Dedifferentiated amniotic fluid mesenchymal stem cell (primary cell): Measurements from ENCODE around the gene RNU6-9.

Experiments used
- DNase-seq: peaks from one replicate; pipeline ENCODE4 v3.0.0-alpha.2; 2016; ENCODE audit errors: extremely low spot score

RNU6-9 gene

DNA sequence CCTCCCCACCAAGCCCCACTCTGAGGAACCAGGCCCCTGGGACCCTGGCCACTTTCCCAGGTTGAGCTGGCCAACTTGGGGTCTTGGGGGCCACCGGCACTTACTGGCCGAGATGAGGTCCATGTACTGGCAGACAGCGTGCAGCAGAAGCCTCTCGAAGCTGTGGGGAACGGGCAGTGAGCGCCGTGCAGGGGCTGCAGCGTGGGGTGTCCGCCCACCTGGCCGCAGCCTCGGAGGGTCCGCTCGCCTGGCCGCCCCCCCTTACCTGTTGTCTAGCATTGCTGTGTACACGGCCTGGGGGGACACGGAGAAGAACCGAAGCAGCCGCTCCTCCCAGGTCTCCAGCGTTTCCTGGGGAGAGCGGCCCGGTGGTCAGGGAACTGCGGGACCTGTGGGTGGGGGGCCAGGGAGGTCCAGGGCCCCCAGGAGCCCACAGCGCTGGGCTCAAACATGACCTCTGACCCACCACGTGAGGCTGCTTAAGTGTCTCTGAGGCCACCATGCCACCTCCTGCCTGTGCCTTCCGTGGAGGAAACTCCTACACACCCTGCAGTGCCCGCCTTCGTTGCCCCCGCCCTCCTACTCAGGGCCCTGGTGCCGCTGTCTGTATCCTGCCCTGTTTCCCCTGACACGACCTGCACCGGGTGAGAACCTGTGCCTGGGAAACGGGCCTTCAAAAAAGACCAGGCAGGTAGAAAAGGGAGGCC is 6.2 kb downstream of the RNU6-9 start:
- no peak for DNase-seq

DNA sequence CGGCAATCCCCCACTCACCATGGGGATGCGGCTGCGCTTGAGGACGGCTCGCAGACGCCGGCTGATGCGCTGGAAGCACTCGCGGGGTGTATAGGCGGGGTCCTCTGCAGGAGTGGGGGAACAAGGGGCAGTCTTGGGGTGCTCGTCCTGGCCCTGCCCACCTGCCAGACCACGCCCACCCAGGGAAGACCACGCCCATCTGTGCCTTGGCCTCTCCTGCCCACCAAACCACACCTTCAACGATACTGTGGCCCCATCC is 6.7 kb downstream of the RNU6-9 start:
- no peak for DNase-seq

DNA sequence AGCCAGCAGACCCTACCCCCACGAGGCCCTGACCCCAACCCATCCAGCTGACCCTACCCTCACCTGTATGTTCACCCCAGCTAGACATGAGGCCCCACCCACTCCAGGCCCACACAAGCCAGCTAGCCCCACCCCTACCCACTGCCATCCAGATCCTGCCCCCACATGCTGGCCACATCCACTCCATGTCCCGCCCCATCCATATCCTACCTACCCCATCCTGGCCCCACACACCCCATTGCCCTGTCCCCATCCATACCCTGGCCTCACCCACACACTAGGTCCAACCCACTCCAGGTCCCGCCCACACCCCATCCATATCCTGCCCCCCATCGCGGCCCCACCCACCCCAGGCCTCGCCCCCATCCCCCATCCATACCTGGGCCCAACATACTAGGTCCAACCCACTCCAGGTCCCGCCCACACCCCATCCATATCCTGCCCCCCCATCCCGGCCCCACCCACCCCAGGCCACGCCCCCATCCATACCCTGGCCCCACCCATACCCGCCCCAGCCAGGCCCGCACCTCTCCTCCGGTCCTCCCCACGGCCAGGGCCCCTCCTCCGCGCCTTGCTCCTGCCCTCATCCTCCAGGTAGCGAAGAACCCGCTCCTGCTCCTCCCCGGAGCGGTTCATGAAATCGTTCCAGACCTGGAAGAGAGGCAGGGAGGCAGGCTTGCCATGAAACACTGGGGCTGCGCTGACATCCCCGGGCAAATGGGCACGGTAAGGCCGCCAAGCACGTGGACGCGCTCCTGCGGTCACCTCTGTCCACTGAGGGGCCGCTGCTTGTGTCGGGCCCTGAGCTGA is 7.2 kb downstream of the RNU6-9 start:
- DNase-seq = no peak

DNA sequence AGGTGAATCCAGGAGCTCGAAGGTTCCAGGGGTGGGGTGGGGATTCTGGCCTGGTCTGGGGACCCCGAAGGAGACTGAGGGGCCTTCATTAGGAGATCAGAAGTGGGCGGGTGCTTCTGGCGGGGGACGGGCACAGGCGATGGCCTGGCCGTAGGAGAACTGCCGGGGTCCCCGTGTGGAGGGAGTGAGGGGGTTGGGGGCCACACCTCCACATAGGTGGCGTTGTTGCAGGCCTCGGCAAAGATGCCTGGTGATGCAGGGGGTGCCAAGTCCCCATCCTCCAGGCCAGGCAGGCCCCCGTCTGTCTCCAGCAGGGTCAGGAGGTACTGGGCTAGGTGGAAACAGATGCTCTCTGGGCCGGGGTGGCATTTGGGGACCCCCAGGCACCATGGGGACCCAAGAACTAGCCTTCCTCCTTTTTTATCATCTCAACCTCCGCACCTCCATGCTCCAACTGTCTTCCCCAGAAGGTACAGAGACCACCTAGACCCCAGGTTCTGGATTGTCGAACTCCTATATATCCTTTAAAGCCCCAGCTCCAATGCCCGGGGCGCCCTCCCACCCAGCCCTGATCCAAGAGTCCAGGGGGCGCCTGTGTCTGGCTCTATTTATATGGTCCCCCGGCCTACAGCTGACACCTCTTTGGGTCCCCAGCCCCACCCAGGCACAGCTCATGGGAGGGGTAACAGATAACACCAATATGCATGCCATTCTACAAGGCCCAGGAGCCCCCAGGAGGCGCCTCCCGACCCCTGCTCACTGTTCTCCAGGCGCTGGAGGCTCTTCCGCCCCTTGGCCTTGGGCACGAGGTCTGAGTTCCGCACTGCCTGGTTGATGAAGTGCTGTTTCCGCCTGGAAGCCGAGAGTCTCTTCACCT is 8.2 kb downstream of the RNU6-9 start:
- no peak for DNase-seq

DNA sequence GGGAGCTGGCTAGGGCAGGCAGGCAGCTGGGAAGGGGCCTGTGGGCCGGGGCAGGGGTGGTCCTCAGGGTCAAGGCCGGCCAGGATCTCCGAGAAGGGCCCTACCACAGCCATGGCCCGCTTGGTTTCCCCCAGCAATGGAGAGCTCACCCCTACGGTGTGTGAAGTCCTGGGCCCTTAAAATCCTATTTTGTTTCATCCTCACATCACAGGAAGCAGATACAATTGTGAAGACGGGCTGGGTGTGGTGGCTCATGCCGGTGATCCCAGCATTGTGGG is 8.7 kb downstream of the RNU6-9 start:
- DNase-seq = no peak

DNA sequence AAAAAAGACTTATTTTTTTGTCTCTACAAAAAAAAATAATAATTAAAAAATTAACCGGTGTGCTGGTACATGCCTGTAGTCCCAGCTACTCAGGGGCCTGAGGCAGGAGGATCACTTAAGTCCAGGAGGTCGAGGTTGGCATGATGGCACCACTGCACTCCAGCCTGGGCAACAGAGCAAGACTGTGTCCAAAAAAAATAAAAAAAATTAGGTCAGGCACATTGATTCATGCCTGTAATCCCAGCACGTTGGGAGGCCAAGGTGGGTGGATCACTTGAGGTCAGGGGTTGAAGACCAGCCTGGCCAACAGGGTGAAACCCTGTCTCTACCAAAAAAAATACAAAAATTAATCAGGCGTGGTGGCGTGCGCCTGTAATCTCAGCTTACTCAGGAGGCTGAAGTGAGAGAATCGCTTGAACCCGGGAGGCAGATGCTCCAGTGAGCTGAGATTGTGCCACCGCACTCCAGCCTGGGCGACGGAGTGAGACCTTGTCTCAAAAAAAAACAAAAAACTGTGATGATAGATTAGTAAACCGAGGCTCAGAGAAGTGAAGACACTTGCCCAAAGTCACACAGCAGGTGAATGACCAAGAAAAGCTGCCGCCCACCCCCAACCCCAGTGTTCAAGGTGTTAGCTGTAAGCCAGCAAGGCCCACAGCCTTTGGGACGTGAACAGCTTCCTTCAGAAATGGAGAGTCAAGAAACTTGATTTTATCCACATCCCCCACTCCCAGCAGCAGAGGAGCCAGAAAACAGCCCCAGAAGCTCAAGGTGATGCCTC is 9.4 kb downstream of the RNU6-9 start:
- no peak for DNase-seq

DNA sequence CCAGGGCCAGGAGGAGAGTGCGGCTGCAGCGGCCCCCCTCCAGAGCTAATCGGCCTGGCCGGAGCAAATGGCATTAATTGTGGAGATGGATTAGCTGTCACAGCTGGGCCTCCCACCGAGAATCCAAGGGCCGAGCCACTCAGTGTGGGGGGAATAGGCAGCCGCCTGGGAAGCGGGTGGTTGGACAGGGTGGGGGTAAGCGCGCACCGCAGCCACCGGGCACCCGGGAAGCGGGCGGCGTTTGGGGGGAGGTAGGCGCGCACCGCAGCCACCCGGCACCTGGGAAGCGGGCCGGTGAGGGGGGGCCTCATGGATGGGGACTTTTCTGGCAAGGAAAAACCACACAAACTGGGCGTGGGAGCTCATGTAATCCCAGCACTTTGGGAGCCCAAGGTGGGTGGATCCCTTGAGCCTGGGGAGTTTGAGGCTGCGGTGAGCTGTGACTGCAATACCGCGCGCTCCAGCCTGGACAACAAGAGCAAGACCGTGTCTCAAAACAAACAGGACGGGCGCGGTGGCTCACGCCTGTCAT is 10.0 kb downstream of the RNU6-9 start:
- DNase-seq = no peak

DNA sequence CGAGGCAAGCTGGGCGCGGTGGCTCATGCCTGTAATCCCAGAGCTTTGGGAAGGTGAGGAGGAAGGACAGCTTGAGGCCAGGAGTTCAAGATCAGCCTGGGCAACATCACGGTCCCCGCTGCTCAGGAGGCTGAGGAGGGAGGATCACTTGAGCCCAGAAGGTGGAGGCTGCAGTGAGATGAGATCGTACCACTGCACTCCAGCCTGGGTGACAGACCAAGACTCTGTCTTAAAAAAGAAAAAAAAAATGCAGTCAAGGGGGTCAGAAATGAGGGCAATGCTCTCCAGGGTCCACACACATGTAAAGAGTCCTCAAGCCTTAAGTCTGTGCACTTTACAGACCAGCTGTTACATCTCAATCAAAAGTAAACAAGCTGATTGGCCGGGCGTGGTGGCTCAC is 11.3 kb downstream of the RNU6-9 start:
- DNase-seq = no peak

DNA sequence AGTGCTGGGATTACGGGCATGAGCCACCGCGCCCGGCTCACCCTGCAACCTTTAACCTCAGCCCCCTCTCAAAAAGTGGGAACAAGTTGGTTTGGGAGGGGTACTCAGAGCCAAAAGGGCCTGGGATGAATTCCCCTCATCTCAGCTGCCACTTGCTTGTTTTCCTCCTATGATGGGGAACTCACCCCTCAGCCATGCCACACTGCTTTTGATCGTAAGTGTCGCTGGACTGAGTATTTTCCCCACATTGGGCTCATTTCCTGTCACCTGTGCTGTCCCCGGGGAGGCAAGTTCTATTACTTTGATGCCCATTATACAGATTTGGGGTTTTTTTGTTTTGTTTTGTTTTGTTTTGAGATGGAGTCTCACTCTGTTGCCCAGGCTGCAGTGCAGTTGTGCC is 13.2 kb downstream of the RNU6-9 start:
- no peak for DNase-seq

DNA sequence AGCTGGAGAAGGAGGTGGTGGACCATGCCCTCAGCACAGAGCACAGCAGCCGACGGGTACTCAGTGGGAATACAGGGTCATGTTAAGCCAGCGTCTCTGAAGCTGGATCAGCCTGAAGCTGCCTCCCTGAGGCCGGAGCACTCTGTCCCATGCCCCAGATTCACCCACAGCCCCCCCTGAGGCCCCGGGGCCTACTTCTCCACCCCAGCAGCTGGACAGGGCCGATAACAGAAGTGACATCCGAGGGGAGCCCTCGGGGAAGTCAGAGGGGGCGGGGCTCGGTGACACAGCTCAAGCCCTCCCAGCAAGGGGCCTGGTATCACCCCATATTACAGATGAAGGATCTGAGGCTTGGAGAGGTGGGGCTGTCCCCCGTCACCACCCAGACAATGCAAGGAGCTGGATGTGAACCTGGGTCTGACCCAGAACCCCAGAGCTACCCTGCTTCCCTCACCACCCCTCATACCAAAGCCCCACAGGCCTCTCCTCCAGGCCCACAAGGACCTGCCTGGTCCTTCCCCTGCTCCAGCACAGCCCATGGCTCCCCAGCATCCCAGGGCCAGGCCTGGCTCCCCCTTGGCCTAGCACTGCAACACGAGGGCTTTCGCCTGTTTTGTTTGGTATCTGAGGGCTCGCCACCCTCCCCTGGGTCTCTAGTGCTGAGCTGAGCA is 14.0 kb downstream of the RNU6-9 start:
- DNase-seq = no peak

DNA sequence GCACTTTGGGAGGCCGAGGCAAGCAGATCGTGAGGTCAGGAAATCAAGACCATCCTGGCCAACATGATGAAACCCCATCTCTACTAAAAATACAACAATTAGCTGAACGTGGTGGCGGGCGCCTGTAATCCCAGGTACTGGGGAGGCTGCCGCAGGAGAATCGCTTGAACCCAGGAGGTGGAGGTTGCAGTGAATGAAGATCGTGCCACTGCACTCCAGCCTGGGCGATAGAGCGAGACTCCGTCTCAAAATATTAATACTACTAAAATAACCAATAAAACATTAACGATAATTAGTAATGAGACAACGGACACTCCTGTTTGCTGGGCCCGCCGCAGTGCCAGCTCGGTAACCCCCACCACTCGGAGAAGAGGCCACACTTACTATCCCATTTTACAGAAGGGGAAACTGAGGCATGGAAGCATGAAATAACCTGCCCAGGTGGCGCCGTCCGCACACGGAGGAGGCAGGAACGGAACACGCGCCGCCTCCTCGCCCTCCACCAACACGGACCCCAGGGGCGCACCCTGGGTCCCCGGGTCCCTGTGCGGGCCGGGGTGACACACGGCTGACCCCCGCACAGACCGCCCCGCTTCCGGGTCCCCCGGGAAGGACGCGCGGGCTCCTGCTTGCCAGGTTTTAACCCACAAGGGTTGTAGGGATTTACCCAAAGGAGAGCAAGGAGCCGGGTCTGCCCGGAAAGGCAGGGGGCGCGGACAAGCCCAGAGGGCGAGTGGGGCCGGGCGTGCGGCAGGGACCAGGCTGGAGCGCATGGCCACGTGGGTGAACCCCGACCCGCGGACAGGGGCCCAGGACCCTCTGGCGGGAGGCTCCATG is 18.1 kb downstream of the RNU6-9 start:
- DNase-seq = no peak

DNA sequence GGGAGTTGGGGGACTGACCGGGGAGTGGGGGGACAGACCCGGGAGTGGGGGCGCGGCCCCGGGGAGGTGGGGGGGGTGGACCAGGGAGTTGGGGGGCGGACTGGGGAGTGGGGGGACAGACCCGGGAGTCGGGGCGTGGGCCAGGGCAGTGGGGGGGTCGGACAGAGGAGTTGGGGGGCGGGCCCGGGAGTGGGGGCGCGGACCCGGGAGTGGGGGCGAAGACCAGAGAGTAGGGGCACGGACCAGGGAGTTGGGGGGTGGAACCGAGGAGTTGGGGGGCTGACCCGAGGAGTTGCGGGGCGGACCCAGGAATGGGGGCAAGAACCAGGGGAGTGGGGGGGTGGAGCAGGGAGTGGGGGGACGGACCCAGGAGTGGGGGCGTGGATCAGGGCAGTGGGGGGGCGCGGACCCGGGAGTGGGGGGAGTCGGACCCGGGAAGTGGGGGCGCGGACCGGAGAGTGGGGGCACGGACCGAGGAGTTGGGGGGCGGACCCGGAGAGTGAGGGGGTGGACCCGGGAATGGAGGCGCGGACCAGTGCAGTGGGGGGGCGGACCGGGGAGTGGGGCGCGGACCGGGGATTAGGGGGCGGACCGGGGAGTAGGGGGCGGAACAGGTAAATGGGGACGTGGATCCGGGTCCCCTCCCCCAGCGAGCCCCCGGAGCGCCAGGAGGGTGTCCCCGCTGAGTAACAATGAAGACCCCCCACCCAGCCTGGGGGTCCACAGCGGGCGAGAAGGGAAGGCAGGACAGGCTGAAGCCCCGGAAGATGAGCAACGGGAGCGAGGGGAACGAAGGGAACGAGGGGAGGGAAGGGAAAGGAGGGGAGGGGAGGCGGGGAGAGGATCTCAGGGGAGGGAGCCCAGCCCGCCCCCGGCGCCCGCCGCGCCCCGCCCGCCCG is 19.1 kb downstream of the RNU6-9 start:
- no peak for DNase-seq

DNA sequence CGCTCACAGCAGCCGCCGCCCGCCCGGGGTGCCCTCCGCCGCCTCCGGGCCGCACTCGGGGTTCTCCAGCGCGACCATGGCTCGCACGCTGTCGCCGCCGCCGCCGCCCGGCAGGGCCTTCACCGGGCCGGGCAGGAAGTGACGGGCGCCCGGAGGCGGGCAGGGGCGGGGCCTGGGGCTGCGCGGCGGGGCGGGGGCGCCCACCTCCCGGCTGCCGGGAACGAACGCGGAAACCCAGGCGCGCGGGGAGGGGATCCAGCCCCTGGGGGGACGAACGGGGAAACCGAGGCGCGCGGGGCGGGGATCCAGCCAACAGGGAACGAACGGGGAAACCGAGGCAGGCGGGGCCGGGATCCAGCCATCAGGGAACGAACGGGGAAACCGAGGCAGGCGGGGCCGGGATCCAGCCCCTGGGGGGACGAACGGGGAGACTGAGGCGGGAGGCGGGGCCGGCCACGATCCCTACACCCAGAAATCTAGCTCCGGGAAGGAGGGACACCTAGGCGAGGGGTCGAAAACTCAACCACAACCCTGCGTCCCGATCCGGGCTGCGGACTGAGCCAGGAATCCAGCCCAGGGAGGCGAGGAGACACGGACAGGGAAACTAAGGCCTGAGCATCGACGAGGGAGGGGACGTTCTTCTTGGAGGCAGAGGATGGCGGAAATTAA is 19.9 kb downstream of the RNU6-9 start, which contains the start of gene R3HDM4:
R3HDM4 (minus strand) TSS at position 140 of the 669 bp plus-strand sequence; CDS start at position 78, 62 bp downstream.
- peak; percentile 20 for DNase-seq

DNA sequence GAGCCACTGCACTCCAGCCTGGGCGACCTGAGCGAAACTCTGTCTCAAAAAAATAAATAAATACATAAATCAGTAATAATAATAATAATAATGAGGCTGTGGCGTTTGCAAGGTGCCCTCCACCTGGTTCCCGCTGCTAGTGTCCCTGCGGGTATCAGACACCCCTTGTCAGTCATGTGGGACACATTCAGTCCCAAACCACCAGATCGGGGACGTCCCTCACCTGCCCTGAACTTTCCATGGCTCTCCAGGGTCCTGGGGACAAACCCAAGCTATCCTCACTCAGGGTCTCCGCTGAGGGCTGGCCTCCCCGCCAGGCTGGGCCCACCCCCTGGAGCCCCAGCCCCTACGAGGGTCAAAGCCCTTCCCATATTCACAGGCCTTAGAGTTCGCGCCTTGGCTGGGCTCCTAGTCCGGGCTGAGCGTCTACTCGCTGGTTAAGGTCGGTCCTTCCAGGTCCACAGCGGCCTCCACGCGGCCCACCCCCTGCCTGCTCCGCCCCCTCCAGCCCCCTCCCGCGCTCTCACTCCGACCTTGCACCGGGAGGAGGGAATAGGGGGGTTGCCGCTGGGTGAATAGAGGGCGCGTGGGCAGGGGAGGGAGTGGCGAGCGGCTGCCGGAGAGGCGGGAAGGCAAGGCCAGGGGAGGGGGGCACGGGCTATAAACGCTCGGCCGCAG is 23.5 kb downstream of the RNU6-9 start:
- DNase-seq = no peak

DNA sequence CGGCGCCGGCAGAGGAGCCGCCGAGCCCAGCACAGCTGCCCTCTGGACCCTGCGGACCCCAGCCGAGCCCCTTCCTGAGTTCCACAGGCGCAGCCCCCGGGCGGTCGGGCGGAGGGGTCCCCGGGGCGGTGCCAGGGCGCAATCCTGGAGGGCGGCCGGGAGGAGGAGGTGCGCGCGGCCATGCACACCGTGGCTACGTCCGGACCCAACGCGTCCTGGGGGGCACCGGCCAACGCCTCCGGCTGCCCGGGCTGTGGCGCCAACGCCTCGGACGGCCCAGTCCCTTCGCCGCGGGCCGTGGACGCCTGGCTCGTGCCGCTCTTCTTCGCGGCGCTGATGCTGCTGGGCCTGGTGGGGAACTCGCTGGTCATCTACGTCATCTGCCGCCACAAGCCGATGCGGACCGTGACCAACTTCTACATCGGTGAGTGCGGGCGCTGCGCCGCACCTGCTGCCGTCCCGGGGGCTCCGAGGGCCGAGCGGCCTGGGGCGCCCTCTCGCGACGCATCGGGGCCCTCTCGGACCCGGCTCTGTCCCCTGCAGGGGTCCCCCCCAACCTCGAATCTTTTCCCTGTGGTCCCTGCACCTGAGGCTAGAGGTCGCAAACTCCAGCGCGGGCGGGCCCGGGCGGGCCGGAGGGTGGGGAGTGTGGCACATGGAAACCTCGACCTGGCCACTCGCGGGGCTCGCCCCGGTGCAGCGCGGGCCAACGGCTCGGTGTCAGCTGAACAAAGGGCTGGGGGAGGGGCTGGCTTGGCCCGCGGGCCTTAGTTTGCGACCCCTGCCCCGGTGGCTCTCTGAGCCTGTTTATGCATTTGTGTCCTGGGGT is 24.3 kb downstream of the RNU6-9 start, which contains the start of gene KISS1R:
KISS1R (plus strand) TSS at position 11 of the 829 bp plus-strand sequence; CDS start at position 181, 170 bp downstream.
- DNase-seq = no peak

DNA sequence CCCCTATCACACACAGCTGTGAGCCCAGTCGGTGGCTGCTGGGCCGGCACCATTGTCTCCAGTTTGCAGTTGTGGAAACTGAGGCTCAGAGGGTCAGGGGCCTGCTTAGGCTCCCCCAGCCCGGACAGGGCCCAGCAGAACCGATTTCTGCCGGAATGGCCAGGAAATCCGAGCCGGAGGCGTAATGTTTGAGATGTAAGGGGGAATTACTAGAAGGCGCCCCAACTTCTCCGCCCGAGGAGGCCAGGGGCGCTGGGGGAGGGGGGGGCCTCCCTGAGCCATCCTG is 24.8 kb downstream of the RNU6-9 start:
- DNase-seq = no peak

DNA sequence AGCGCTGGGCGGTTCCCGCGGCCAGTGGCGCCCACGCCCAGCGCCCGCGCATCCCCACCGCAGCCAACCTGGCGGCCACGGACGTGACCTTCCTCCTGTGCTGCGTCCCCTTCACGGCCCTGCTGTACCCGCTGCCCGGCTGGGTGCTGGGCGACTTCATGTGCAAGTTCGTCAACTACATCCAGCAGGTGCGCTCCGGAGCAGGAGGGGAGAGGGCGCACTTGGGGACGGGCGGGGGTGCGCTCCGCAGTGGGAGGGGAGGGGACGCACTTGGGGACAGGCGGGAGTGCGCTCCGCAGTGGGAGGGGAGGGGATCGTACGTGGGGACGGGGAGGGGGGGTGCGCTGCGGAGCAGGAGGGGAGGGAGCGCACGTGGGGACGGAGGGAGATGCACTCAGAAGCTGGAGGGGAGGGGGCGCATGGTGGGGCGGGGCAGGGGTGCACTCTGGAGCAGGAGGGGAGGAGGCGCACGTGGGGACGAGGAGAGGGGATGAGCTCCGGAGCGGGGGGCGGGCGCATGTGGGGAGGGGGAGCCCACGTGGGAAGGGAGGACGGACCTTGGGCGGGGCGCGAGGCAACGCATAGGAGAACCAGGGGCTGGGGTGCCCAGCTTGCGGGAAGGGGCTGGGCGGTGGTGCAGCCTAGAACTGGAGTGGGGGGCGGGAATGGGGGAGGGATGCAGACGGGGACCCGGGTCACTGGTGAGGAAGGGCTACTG is 25.4 kb downstream of the RNU6-9 start:
- no peak for DNase-seq
